ENCODE data around the gene DOP1B.

- TF ChIP-seq CTCF (conservative IDR thresholded peaks at IDR 0.05; ENCODE audit: low read length), result no peak
- no peak for TF ChIP-seq EZH2phosphoT487 (IDR thresholded peaks at IDR 0.05; ENCODE audit: borderline replicate concordance)
Measured at GRCh38 chr21:36111238-36111637, 45.4 kb upstream of the DOP1B start.

Measured in Loucy (cell line).